Measurements from ENCODE around the gene OR5W2.
"Not testable (repeated sequence)": the region's sequence is repeated elsewhere in the genome, so short reads cannot be mapped to it uniquely, and the experiment has no call there.

OR5W2 gene

DNA sequence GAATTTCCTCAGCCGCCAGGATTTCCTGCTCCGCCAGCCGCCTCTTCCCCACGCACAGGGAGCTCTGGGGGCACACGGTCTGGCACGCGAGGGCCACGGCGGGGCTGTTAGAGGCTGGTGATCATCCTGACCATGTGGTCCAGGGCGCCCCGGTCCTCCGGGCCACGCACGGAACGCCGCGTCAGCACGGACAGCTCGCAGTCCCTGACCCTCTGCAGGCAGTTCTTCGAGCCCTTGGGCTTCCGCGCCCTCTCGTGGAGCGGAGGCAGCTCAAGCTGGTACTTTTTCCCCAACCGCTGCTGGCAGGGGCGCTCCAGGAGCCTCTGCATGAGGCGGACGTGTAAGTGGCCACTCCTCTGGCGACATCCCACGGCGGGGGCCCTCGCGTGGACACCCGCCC is 41.2 kb downstream of the OR5W2 start:
- peaks cover 12% of the 10 kb centered on the region; the same call in 1 of the 2 replicates for H3K9me3 ChIP-seq (ENCODE audit: control insufficient read depth, insufficient read depth, low read depth, low read length)
- H3K4me3 ChIP-seq (ENCODE audit: low read depth, low read length); H3K36me3 ChIP-seq (ENCODE audit: control insufficient read depth, insufficient read depth, low read length); H3K27me3 ChIP-seq (ENCODE audit: control insufficient read depth, insufficient read depth, low read length); H3K27ac ChIP-seq (ENCODE audit: low read depth, low read length); H3K4me1 ChIP-seq (ENCODE audit: control insufficient read depth, insufficient read depth, low read length); H3K9ac ChIP-seq (ENCODE audit: low read length): not testable (repeated sequence)

DNA sequence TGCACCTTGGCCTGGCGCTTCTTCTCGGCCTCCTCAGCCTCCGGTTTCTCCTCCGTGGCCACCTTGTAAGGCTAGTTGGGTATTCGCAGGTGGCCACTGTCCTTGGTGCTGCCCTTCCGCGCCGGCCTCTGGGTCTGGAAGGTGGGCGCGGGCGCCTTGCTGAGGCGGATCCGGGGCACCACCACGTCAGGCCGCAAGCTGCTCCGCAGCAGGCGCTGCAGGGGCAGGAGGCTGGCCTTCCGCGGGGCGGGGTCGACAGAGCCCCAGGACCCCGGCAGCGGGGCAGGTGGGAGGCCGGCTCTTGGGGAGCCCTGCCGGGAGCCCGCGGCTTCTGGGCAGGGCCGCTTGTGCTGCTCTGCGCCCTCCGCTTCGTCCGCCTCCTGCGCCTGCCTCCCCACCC is 41.7 kb downstream of the OR5W2 start:
- not testable (repeated sequence) for H3K27ac ChIP-seq (ENCODE audit: low read depth, low read length); H3K9ac ChIP-seq (ENCODE audit: low read length); H3K27me3 ChIP-seq (ENCODE audit: control insufficient read depth, insufficient read depth, low read length); H3K4me1 ChIP-seq (ENCODE audit: control insufficient read depth, insufficient read depth, low read length); H3K4me3 ChIP-seq (ENCODE audit: low read depth, low read length); H3K36me3 ChIP-seq (ENCODE audit: control insufficient read depth, insufficient read depth, low read length)
- peaks cover 12% of the 10 kb centered on the region; the same call in 1 of the 2 replicates for H3K9me3 ChIP-seq (ENCODE audit: control insufficient read depth, insufficient read depth, low read depth, low read length)

DNA sequence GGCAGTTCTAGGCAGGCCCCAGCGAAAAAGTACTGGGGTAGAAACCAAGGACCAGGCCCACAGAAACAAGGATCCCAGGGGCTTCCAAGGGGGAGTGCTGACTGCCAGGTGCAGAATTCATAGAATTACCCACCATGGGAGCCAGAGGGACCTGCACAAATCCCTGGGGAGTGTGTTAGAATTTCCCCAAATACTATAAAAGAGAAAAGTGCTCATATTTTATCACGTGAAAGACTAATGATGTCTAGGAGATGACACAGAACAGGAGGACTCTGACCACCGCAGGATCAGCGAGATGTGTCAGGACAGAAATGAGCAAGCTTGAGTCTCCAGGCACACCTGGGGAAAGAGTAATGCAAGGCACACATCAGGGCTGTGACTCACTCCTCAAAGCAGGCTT is 47.0 kb downstream of the OR5W2 start:
- not testable (repeated sequence) for H3K9ac ChIP-seq (ENCODE audit: low read length); H3K27ac ChIP-seq (ENCODE audit: low read depth, low read length); H3K27me3 ChIP-seq (ENCODE audit: control insufficient read depth, insufficient read depth, low read length); H3K4me3 ChIP-seq (ENCODE audit: low read depth, low read length); H3K36me3 ChIP-seq (ENCODE audit: control insufficient read depth, insufficient read depth, low read length); H3K4me1 ChIP-seq (ENCODE audit: control insufficient read depth, insufficient read depth, low read length)
- H3K9me3 ChIP-seq (ENCODE audit: control insufficient read depth, insufficient read depth, low read depth, low read length), result peaks cover 13% of the 10 kb centered on the region; the same call in 1 of the 2 replicates

Measured in HUES6 (cell line).